ENCODE data around the gene ASB8.

The ASB8 gene, protein sequence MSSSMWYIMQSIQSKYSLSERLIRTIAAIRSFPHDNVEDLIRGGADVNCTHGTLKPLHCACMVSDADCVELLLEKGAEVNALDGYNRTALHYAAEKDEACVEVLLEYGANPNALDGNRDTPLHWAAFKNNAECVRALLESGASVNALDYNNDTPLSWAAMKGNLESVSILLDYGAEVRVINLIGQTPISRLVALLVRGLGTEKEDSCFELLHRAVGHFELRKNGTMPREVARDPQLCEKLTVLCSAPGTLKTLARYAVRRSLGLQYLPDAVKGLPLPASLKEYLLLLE

GRCh38 chr12:48157018-48157888, at the start of gene ASB8:
Gene ASB8, minus strand, starts transcription at chr12:48157515. Its CDS starts 4,019 bp downstream, at chr12:48153496.
- peaks cover 15% of the 10 kb centered on the region for H3K36me3 Mint-ChIP-seq (ENCODE audit: low read depth)
- H3K4me3 Mint-ChIP-seq, result peak within 1 kb of the TSS; percentile 98
- H3K9me3 Mint-ChIP-seq, result no peaks in the 10 kb centered on the region
- no peaks in the 10 kb centered on the region for H3K27me3 Mint-ChIP-seq
- peak within 1 kb of the TSS; percentile 97 for H3K27ac Mint-ChIP-seq
- H3K4me1 Mint-ChIP-seq (ENCODE audit: low read depth), result peaks cover 39% of the 10 kb centered on the region

DNA sequence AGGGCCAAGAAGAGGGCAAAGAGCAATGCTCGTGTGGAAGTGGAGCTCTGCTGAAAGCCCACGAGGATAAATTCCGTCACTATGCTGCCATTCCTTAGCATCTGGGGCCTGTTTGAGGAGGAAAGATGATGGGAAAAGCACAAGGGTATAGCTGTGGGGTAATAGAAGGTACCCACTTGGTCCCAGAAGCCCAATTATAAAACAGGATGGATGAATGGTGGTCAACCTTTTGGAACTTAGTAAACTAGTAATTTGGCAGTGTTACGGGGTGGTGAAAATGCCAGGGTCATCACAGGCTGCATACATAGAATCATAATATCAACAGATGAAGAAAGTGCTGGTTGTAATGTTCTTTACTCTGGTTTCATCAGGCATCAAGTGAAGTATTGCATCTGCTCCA, 45.9 kb upstream of the ASB8 start, which contains the start of gene OR10AD1:
OR10AD1 (minus strand) TSS at position 101 of the 400 bp plus-strand sequence; CDS start at position 101, 0 bp downstream.
- Mint-ChIP-seq H3K9me3 (peaks cover 36% of the 10 kb centered on the region), H3K4me3 (no peak within 1 kb of the TSS), H3K36me3 (ENCODE audit: low read depth) (peaks cover 58% of the 10 kb centered on the region), H3K27me3 (no peaks in the 10 kb centered on the region), H3K4me1 (ENCODE audit: low read depth) (peaks cover 23% of the 10 kb centered on the region), H3K27ac (no peak within 1 kb of the TSS)

DNA sequence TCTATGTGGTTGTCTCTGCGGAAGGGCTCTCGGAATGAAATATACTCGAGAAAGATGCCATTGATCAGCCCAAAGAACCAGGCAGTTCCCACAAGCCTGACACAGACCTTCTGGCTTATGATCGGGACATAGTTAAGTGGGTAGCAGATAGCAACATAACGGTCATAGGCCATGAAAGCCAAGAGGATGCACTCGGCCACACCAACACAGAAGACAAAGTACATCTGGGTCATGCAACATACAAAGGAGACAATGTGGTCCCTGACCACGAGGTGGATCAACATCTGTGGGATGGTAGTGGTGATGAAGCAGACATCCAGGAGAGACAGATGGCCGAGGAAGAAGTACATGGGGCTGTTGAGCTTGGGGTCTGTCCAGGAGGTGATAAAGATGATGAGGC, 45.5 kb upstream of the ASB8 start:
- H3K4me3 Mint-ChIP-seq, result no peak overlapping the region
- H3K9me3 Mint-ChIP-seq, result peaks cover 36% of the 10 kb centered on the region
- peaks cover 23% of the 10 kb centered on the region for H3K4me1 Mint-ChIP-seq (ENCODE audit: low read depth)
- H3K27ac Mint-ChIP-seq, result no peak overlapping the region
- H3K27me3 Mint-ChIP-seq, result no peaks in the 10 kb centered on the region
- peaks cover 58% of the 10 kb centered on the region for H3K36me3 Mint-ChIP-seq (ENCODE audit: low read depth)

DNA sequence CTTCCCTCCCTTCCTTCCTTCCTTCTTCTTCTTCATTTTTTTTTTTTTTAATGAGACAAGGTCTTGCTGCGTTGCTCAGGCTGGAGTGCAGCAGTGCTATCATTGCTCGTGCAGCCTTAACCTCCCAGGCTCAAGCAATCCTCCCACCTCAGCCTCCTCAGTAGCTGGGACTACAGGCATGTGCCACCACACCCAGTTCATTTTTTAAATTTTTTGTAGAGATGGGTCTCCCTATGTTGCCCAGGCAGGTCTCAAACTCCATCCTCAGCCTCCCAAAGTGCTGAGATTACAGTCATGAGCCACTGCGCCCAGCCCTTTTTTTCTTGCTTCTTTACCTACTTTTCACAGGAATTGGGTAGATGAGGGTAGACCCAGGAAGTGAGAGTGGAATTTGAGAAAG, 44.2 kb upstream of the ASB8 start:
- H3K4me3 Mint-ChIP-seq, result no peak overlapping the region
- no peaks in the 10 kb centered on the region for H3K27me3 Mint-ChIP-seq
- peaks cover 50% of the 10 kb centered on the region for H3K36me3 Mint-ChIP-seq (ENCODE audit: low read depth)
- peaks cover 32% of the 10 kb centered on the region for H3K4me1 Mint-ChIP-seq (ENCODE audit: low read depth)
- H3K27ac Mint-ChIP-seq, result no peak overlapping the region
- peaks cover 28% of the 10 kb centered on the region for H3K9me3 Mint-ChIP-seq

- peaks cover 34% of the 10 kb centered on the region for H3K4me1 Mint-ChIP-seq (ENCODE audit: low read depth)
- no peaks in the 10 kb centered on the region for H3K27me3 Mint-ChIP-seq
- no peak overlapping the region for H3K4me3 Mint-ChIP-seq
- peaks cover 24% of the 10 kb centered on the region for H3K9me3 Mint-ChIP-seq
- H3K36me3 Mint-ChIP-seq (ENCODE audit: low read depth), result peaks cover 45% of the 10 kb centered on the region
- H3K27ac Mint-ChIP-seq, result no peak overlapping the region
Observed at GRCh38 chr12:48201091-48201490, 43.8 kb upstream of the ASB8 start.

GRCh38 chr12:48199774-48200221, 42.5 kb upstream of the ASB8 start:
- Mint-ChIP-seq H3K4me1 (ENCODE audit: low read depth) (peaks cover 34% of the 10 kb centered on the region), H3K36me3 (ENCODE audit: low read depth) (peaks cover 45% of the 10 kb centered on the region), H3K27ac (peak overlapping the region; percentile 96), H3K9me3 (peaks cover 24% of the 10 kb centered on the region), H3K27me3 (no peaks in the 10 kb centered on the region), H3K4me3 (peak overlapping the region; percentile 89)

DNA sequence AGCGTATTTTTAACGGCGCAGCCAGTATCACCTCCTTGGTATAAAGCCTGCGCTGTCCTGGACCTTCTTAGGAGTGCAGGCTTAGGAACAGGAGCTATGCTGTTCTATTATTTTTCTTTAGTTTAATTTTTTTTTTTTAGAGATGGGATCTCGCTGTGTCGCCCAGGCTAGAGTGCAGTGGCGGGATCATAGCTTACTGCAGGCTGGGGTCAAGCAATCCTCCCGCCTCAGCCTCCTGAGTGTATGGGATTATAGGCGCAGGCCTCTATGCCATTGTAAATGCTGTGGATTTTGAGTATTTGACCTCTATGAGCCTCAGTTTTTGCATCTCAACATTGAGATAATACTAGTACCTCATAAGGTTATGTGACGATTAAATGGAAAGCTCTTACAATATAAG, 41.7 kb upstream of the ASB8 start:
- peak overlapping the region; percentile 96 for H3K27ac Mint-ChIP-seq
- H3K9me3 Mint-ChIP-seq, result peaks cover 19% of the 10 kb centered on the region
- peak overlapping the region; percentile 89 for H3K4me3 Mint-ChIP-seq
- peaks cover 34% of the 10 kb centered on the region for H3K4me1 Mint-ChIP-seq (ENCODE audit: low read depth)
- H3K27me3 Mint-ChIP-seq, result peaks cover 3% of the 10 kb centered on the region
- H3K36me3 Mint-ChIP-seq (ENCODE audit: low read depth), result peaks cover 37% of the 10 kb centered on the region

DNA sequence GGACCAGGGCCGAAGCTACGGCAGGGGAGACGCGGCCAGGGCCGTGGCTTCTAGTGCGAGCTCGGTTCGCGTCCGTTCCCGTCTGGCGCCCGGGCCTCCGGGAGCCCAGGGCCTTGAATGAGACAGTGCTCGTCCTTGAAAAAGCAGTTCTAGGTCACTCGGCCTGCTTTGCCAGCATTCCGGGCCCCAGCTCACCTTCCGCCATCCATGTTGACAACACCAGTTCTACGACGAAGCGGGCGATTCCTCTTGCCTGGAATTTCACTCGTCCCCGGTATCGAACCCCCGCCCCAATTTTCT, 41.3 kb upstream of the ASB8 start:
- peaks cover 34% of the 10 kb centered on the region for H3K4me1 Mint-ChIP-seq (ENCODE audit: low read depth)
- peaks cover 6% of the 10 kb centered on the region for H3K27me3 Mint-ChIP-seq

GRCh38 chr12:48197971-48198671, 40.8 kb upstream of the ASB8 start:
- Mint-ChIP-seq H3K4me1 (ENCODE audit: low read depth) (peaks cover 34% of the 10 kb centered on the region), H3K27ac (peak overlapping the region; percentile 96), H3K4me3 (peak overlapping the region; percentile 89), H3K36me3 (ENCODE audit: low read depth) (peaks cover 28% of the 10 kb centered on the region), H3K9me3 (peaks cover 14% of the 10 kb centered on the region), H3K27me3 (peaks cover 8% of the 10 kb centered on the region)

More for the DNA sequence above, 41.3 kb upstream of the ASB8 start:
- H3K27ac Mint-ChIP-seq, result peak overlapping the region; percentile 96
- peaks cover 33% of the 10 kb centered on the region for H3K36me3 Mint-ChIP-seq (ENCODE audit: low read depth)
- H3K4me3 Mint-ChIP-seq, result peak overlapping the region; percentile 89
- peaks cover 19% of the 10 kb centered on the region for H3K9me3 Mint-ChIP-seq

DNA sequence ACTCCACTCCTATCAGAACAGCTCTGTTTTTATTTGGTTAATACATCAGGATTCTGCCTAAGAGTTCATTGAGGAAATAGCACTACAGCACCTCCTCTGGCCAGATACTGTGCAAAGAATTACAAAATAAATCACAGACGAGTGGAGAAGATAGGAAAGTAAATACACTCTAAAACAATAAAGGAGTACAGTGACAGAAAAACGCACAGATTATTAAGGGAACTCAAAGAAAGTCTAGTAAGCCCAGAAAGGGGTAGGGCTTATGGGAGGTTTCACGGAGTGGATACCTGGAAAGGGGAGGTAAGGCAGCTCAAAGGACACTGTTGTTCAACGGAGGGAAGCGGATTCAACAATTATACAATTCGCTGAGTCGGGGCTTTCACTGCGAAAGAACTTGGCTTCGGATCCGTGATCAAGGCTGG, 40.2 kb upstream of the ASB8 start:
- Mint-ChIP-seq H3K4me3 (peak overlapping the region; percentile 89), H3K36me3 (ENCODE audit: low read depth) (peaks cover 22% of the 10 kb centered on the region), H3K4me1 (ENCODE audit: low read depth) (peaks cover 34% of the 10 kb centered on the region)

GRCh38 chr12:48194799-48195201, 37.5 kb upstream of the ASB8 start:
- H3K27ac Mint-ChIP-seq, result no peak overlapping the region
- H3K36me3 Mint-ChIP-seq (ENCODE audit: low read depth), result peaks cover under 1% of the 10 kb centered on the region
- H3K4me3 Mint-ChIP-seq, result no peak overlapping the region
- H3K27me3 Mint-ChIP-seq, result peaks cover 12% of the 10 kb centered on the region
- H3K4me1 Mint-ChIP-seq (ENCODE audit: low read depth), result peaks cover 20% of the 10 kb centered on the region
- no peaks in the 10 kb centered on the region for H3K9me3 Mint-ChIP-seq

More for the DNA sequence above, 40.2 kb upstream of the ASB8 start:
- Mint-ChIP-seq H3K27ac (peak overlapping the region; percentile 96), H3K27me3 (peaks cover 8% of the 10 kb centered on the region), H3K9me3 (peaks cover 8% of the 10 kb centered on the region)

DNA sequence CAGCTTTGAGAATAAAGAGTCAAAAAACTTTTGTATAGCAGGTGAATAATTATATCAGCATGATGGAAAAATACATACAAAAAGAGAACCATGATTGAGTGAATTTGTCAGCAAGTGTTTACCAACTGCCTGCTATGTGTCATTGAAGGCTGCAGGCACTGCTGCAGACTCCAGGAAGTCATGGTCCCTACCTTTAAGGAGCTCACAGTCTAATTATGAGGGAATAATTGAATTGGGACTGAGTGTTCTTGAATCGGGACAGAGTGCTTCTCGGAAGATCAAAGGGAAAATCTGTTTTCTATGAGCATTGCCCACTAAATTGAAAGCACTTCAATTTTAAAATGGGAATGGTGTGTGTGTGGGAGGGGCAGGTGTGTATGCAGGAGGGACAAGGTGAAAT, 36.3 kb upstream of the ASB8 start:
- H3K9me3 Mint-ChIP-seq, result no peaks in the 10 kb centered on the region
- H3K27me3 Mint-ChIP-seq, result peaks cover 12% of the 10 kb centered on the region
- no peaks in the 10 kb centered on the region for H3K36me3 Mint-ChIP-seq (ENCODE audit: low read depth)
- no peak overlapping the region for H3K27ac Mint-ChIP-seq
- no peak overlapping the region for H3K4me3 Mint-ChIP-seq
- peaks cover 12% of the 10 kb centered on the region for H3K4me1 Mint-ChIP-seq (ENCODE audit: low read depth)

GRCh38 chr12:48192861-48193260, 35.5 kb upstream of the ASB8 start:
- Mint-ChIP-seq H3K27me3 (peaks cover 12% of the 10 kb centered on the region), H3K9me3 (no peaks in the 10 kb centered on the region), H3K27ac (no peak overlapping the region), H3K4me3 (no peak overlapping the region), H3K36me3 (ENCODE audit: low read depth) (no peaks in the 10 kb centered on the region), H3K4me1 (ENCODE audit: low read depth) (peaks cover 12% of the 10 kb centered on the region)

- peaks cover 17% of the 10 kb centered on the region for H3K27me3 Mint-ChIP-seq
- H3K27ac Mint-ChIP-seq, result no peak overlapping the region
- peaks cover 4% of the 10 kb centered on the region for H3K4me1 Mint-ChIP-seq (ENCODE audit: low read depth)
- H3K36me3 Mint-ChIP-seq (ENCODE audit: low read depth), result no peaks in the 10 kb centered on the region
- H3K4me3 Mint-ChIP-seq, result no peak overlapping the region
- H3K9me3 Mint-ChIP-seq, result no peaks in the 10 kb centered on the region
Observed at GRCh38 chr12:48191096-48191495, 33.8 kb upstream of the ASB8 start.

All from stimulated activated naive CD8-positive, alpha-beta T cell treated with anti-CD3 and anti-CD28 coated beads, Interleukin-15, Interleukin-2, amounts not matched to agents 100 ng/mL and 50 ng/mL, for 24 hours (primary cell).